Mesodermal cell (in vitro differentiated cells): Measurements from ENCODE around the gene PHKG1.
"Not testable (repeated sequence)": the region's sequence is repeated elsewhere in the genome, so short reads cannot be mapped to it uniquely, and the experiment has no call there.

ENCODE experiments used
- H3K27ac ChIP-seq: 2 replicates; pipeline ENCODE4 v1.7.0; 2013; ENCODE audit warnings: mild to moderate bottlenecking, low read depth, low read length, moderate library complexity; ENCODE audit not compliant: severe bottlenecking
- H3K36me3 ChIP-seq: 2 replicates; pipeline ENCODE4 v1.7.1; 2013; ENCODE audit warnings: mild to moderate bottlenecking, low read length, moderate library complexity; ENCODE audit not compliant: control insufficient read depth, insufficient read depth
- H3K4me1 ChIP-seq: one replicate; pipeline ENCODE4 v1.7.1; 2013; ENCODE audit warnings: mild to moderate bottlenecking, low read length; ENCODE audit not compliant: insufficient read depth, control insufficient read depth, poor library complexity, severe bottlenecking
- H3K4me3 ChIP-seq: 2 replicates; pipeline ENCODE4 v1.7.0; 2013; ENCODE audit warnings: low read length, control low read depth, mild to moderate bottlenecking; ENCODE audit not compliant: insufficient read depth, poor library complexity, severe bottlenecking; ENCODE audit errors: extremely low read depth
- H3K9me3 ChIP-seq: 2 replicates; pipeline ENCODE4 v1.7.1; 2013; ENCODE audit warnings: mild to moderate bottlenecking, low read length, moderate library complexity; ENCODE audit not compliant: control insufficient read depth
- WGBS, 2 experiments: methylation state at CpG; one replicate each; pipeline ENCODE4 v1.1.5; 2013; ENCODE audit warnings: missing lambda C conversion rate in 2 of 2; ENCODE audit not compliant: insufficient coverage in 2 of 2; 5-methylcytosine and 5-hydroxymethylcytosine counted together

The PHKG1 gene

GRCh38 chr7:56106108-56107073 is 13.6 kb upstream of the PHKG1 start, which contains the start of gene CHCHD2:
Gene CHCHD2, minus strand, starts transcription at chr7:56106476. Its CDS starts 63 bp downstream, at chr7:56106413.
- Histone ChIP-seq H3K4me1 (no peaks in the 10 kb centered on the region), H3K9me3 (peaks cover 10% of the 10 kb centered on the region), H3K4me3 (peak within 1 kb of the TSS; percentile 74), H3K27ac (peak within 1 kb of the TSS; percentile 68), H3K36me3 (peaks cover 33% of the 10 kb centered on the region)
- 24 to 31% methylated on average over 48 to 49 of the region's 57 CpGs for WGBS, 2 experiments

- Histone ChIP-seq H3K9me3 (peaks cover 10% of the 10 kb centered on the region), H3K4me1 (no peaks in the 10 kb centered on the region), H3K27ac (peak overlapping the region; percentile 68), H3K4me3 (peak overlapping the region; percentile 74), H3K36me3 (peaks cover 41% of the 10 kb centered on the region)
- 52 to 57% methylated on average over 2 to 5 of the region's 6 CpGs for WGBS, 2 experiments
Observed at GRCh38 chr7:56105508-56105907, 12.8 kb upstream of the PHKG1 start.

- H3K27ac ChIP-seq, H3K4me1 ChIP-seq, H3K9me3 ChIP-seq, H3K4me3 ChIP-seq: not testable (repeated sequence)
- 97 to 100% methylated on average over 1 to 6 of the region's 9 CpGs for WGBS, 2 experiments
- peaks cover 50% of the 10 kb centered on the region for H3K36me3 ChIP-seq
Observed at GRCh38 chr7:56104138-56104537, 11.4 kb upstream of the PHKG1 start.

GRCh38 chr7:56099653-56100052 is 6.9 kb upstream of the PHKG1 start:
- Histone ChIP-seq H3K4me1 (no peaks in the 10 kb centered on the region), H3K27ac (no peak overlapping the region), H3K36me3 (peaks cover 51% of the 10 kb centered on the region), H3K4me3 (no peak overlapping the region), H3K9me3 (no peaks in the 10 kb centered on the region)
- 88 to 93% methylated on average over 2 to 3 of the region's 3 CpGs for WGBS, 2 experiments

GRCh38 chr7:56098187-56099008 is 5.6 kb upstream of the PHKG1 start:
- 89 to 100% methylated on average over 3 of the region's 8 CpGs for WGBS, 2 experiments
- not testable (repeated sequence) for H3K4me3 ChIP-seq, H3K4me1 ChIP-seq, H3K27ac ChIP-seq, H3K9me3 ChIP-seq
- H3K36me3 ChIP-seq: peaks cover 40% of the 10 kb centered on the region

- no peak overlapping the region for H3K27ac ChIP-seq
- H3K4me3 ChIP-seq: no peak overlapping the region
- H3K9me3 ChIP-seq: no peaks in the 10 kb centered on the region
- no peaks in the 10 kb centered on the region for H3K4me1 ChIP-seq
- peaks cover 33% of the 10 kb centered on the region for H3K36me3 ChIP-seq
- WGBS, 2 experiments: 94 to 96% methylated on average over 3 to 5 of the region's 5 CpGs
Observed at GRCh38 chr7:56097700-56098099, 4.9 kb upstream of the PHKG1 start.

- 86 to 100% methylated on average over 2 of the region's 6 CpGs for WGBS, 2 experiments
- not testable (repeated sequence) for H3K4me1 ChIP-seq, H3K4me3 ChIP-seq
Observed at GRCh38 chr7:56092388-56092787, 364 bp downstream of the PHKG1 start.

GRCh38 chr7:56091591-56091990 is 1.2 kb downstream of the PHKG1 start:
- Histone ChIP-seq H3K27ac (no peak overlapping the region), H3K4me1 (no peaks in the 10 kb centered on the region), H3K36me3 (no peaks in the 10 kb centered on the region), H3K9me3 (no peaks in the 10 kb centered on the region), H3K4me3 (no peak overlapping the region)
- WGBS, 2 experiments: 89 to 94% methylated on average over 3 of the region's 3 CpGs

More at GRCh38 chr7:56092388-56092787, 364 bp downstream of the PHKG1 start:
- H3K27ac ChIP-seq, H3K36me3 ChIP-seq, H3K9me3 ChIP-seq: not testable (repeated sequence)

- WGBS, 2 experiments: 94 to 95% methylated on average over 12 to 16 of the region's 16 CpGs
- H3K9me3 ChIP-seq: no peaks in the 10 kb centered on the region
- H3K27ac ChIP-seq: no peak overlapping the region
- H3K36me3 ChIP-seq: no peaks in the 10 kb centered on the region
- H3K4me1 ChIP-seq: no peaks in the 10 kb centered on the region
- H3K4me3 ChIP-seq: no peak overlapping the region
Observed at GRCh38 chr7:56087445-56087844, 5.3 kb downstream of the PHKG1 start.

- no peak overlapping the region for H3K27ac ChIP-seq
- 92 to 94% methylated on average over 6 to 7 of the region's 7 CpGs for WGBS, 2 experiments
Observed at GRCh38 chr7:56086761-56087160, 6.0 kb downstream of the PHKG1 start.

More at GRCh38 chr7:56086761-56087160, 6.0 kb downstream of the PHKG1 start:
- no peaks in the 10 kb centered on the region for H3K9me3 ChIP-seq
- H3K36me3 ChIP-seq: peaks cover 4% of the 10 kb centered on the region
- H3K4me3 ChIP-seq: no peak overlapping the region
- no peaks in the 10 kb centered on the region for H3K4me1 ChIP-seq
